Esophagus squamous epithelium (tissue), 5 donors: ENCODE data around the gene SLC25A43. TPM values are rescaled to one million over a fixed set of nuclear protein-coding genes. Genes with fewer than 3 reads are reported as not detected.
"Not testable (repeated sequence)": the region's sequence is repeated elsewhere in the genome, so short reads cannot be mapped to it uniquely, and the experiment has no call there.

Source experiments
- DNase-seq: peaks from one replicate; lab custom pipeline; 2025; lab: John Stamatoyannopoulos, UW
- H3K27ac ChIP-seq, 4 donors: fragments of 200-600 bp; sonication (generic); one replicate each; pipeline ENCODE4 v1.5.1; 2016 to 2019; ENCODE audit warnings: mild to moderate bottlenecking in 1 of 4
- H3K27me3 ChIP-seq, 4 donors: fragments of 200-600 bp; sonication (generic); 1 replicate in 3 of 4; 2 replicates in 1 of 4; pipeline versions ENCODE4 v1.5.1 to v1.6.0; 2017 to 2021; ENCODE audit warnings: antibody characterized with exemption in 1 of 4
- H3K36me3 ChIP-seq, 3 donors: fragments of 200-600 bp; sonication (generic); one replicate each; pipeline ENCODE4 v1.5.1; 2016 to 2019
- H3K4me1 ChIP-seq, 3 donors: fragments of 200-600 bp; sonication (generic); one replicate each; pipeline ENCODE4 v1.5.1; 2017 to 2019
- H3K4me3 ChIP-seq, 4 donors: fragments of 200-600 bp; sonication (generic); 1 replicate in 3 of 4; 2 replicates in 1 of 4; pipeline ENCODE4 v1.5.1; 2016 to 2019; ENCODE audit warnings: mild to moderate bottlenecking in 2 of 4, moderate library complexity in 1 of 4
- H3K9me3 ChIP-seq, 3 donors: fragments of 200-600 bp; sonication (generic); one replicate each; pipeline ENCODE4 v1.5.1; 2016 to 2019
- CTCF ChIP-seq, 6 experiments: fragments of 450-650 bp in 4 of 6; fragments of 200-600 bp in 2 of 6; sonication (generic) in 2 of 6; IDR thresholded peaks; one replicate each; pipeline ENCODE4 v1.5.1; 2016 to 2019; ENCODE audit warnings: antibody characterized with exemption in 6 of 6, mild to moderate bottlenecking in 4 of 6, moderate library complexity in 4 of 6
- POLR2A ChIP-seq, 4 donors: fragments of 450-650 bp; IDR thresholded peaks; one replicate each; pipeline ENCODE4 v1.6.1; 2017; ENCODE audit warnings: antibody characterized with exemption in 4 of 4, mild to moderate bottlenecking in 4 of 4, moderate library complexity in 3 of 4
- WGBS, 2 donors: methylation state at CpG; one replicate each; pipeline ENCODE4 v1.1.5; 2018; 5-methylcytosine and 5-hydroxymethylcytosine counted together
- intact Hi-C: fragments of 100-400 bp; cut with DNase I; formaldehyde crosslinking; loops from one replicate; pipeline ENCODE4 v1.15.0; 2022
- total RNA-seq, 4 donors: library from RNA; depleted of rRNA; stranded (reverse); fragments of >200 nt; gene quantifications; one replicate each; pipeline ENCODE4 v1.1.0, GENCODE V29; 2016
- donor health status: DM: yes; HTN: yes; CAD: no.

SLC25A43 gene
- total RNA-seq, 4 donors from 2014 or later = 26.1 to 39.0 (median 33.3) TPM

GRCh38 chrX:119481323-119481801 is 82.2 kb downstream of the SLC25A43 start:
- DNase-seq = no peak
- no peaks in the 10 kb centered on the region for H3K36me3 ChIP-seq
- peaks cover 0 to 62% (median 9%) of the 10 kb centered on the region in 3 donors for H3K4me1 ChIP-seq
- no peak overlapping the region for H3K4me3 ChIP-seq
- H3K27me3 ChIP-seq = no peaks in the 10 kb centered on the region
- peak overlapping the region; percentile 28 to 83 (median 76) for H3K27ac ChIP-seq
- 65% methylated on average over 4 of the region's 4 CpGs; no CpG with 5 or more reads in 1 of the 2 donors for WGBS, 2 donors
- TF ChIP-seq CTCF (IDR thresholded peaks at IDR 0.05) (no peak), POLR2A (IDR thresholded peaks at IDR 0.05) (no peak)
- intact Hi-C loops = no loop called here
- no peaks in the 10 kb centered on the region for H3K9me3 ChIP-seq

- intact Hi-C loops = no loop called here
- H3K4me1 ChIP-seq = peaks cover 0 to 56% (median 9%) of the 10 kb centered on the region in 3 donors
- peak overlapping the region in 3 of 4 donors; percentile 34 to 59 (median 41) for H3K4me3 ChIP-seq
- no peak for TF ChIP-seq CTCF (IDR thresholded peaks at IDR 0.05)
- TF ChIP-seq POLR2A (IDR thresholded peaks at IDR 0.05) = no peak
- no peak for DNase-seq
- H3K27ac ChIP-seq = peak overlapping the region; percentile 67 to 83 (median 76)
- H3K36me3 ChIP-seq = no peaks in the 10 kb centered on the region
- WGBS, 2 donors = 17 to 67% methylated on average over 3 to 9 of the region's 10 CpGs
- no peaks in the 10 kb centered on the region for H3K9me3 ChIP-seq
- no peaks in the 10 kb centered on the region for H3K27me3 ChIP-seq
These were observed 82.9 kb downstream of the SLC25A43 start for GRCh38 chrX:119482041-119482440.

- intact Hi-C loops = no loop called here
- peak; percentile 55 to 82 (median 65) for TF ChIP-seq CTCF (IDR thresholded peaks at IDR 0.05)
- TF ChIP-seq POLR2A (IDR thresholded peaks at IDR 0.05) = no peak
- no peaks in the 10 kb centered on the region for H3K27me3 ChIP-seq
- H3K9me3 ChIP-seq = no peaks in the 10 kb centered on the region
- no peaks in the 10 kb centered on the region for H3K36me3 ChIP-seq
- no peak for DNase-seq
- H3K27ac ChIP-seq = peak overlapping the region; percentile 67 to 83 (median 76)
- peaks cover 0 to 48% (median 9%) of the 10 kb centered on the region in 3 donors for H3K4me1 ChIP-seq
- WGBS, 2 donors = 30 to 100% methylated on average over 1 to 2 of the region's 48 CpGs
- H3K4me3 ChIP-seq = peak overlapping the region; percentile 18 to 59 (median 38)
These were observed 83.6 kb downstream of the SLC25A43 start for GRCh38 chrX:119482481-119483480.

GRCh38 chrX:119486745-119487144 is 87.6 kb downstream of the SLC25A43 start:
- DNase-seq = no peak
- no peak for TF ChIP-seq CTCF (IDR thresholded peaks at IDR 0.05)
- Histone ChIP-seq H3K9me3 (no peaks in the 10 kb centered on the region), H3K4me3 (no peak overlapping the region), H3K36me3 (no peaks in the 10 kb centered on the region), H3K4me1 (peaks cover 0 to 16% (median 6%) of the 10 kb centered on the region in 3 donors), H3K27me3 (no peaks in the 10 kb centered on the region), H3K27ac (no peak overlapping the region)
- 42 to 67% methylated on average over 2 to 7 of the region's 11 CpGs for WGBS, 2 donors
- intact Hi-C loops = no loop called here

GRCh38 chrX:119487766-119488165 is 88.6 kb downstream of the SLC25A43 start:
- H3K36me3 ChIP-seq, DNase-seq, H3K27me3 ChIP-seq, H3K9me3 ChIP-seq, intact Hi-C loops, H3K4me3 ChIP-seq, H3K27ac ChIP-seq: not testable (repeated sequence)
- 80% methylated on average over 1 of the region's 24 CpGs; no CpG with 5 or more reads in 1 of the 2 donors for WGBS, 2 donors
- H3K4me1 ChIP-seq = peaks cover 0 to 12% (median 0%) of the 10 kb centered on the region in 3 donors
